Stimulated activated CD4-positive, alpha-beta T cell treated with anti-CD3 and anti-CD28 coated beads, Interleukin-1b, Interleukin-23, amount 100 ng/mL, for 24 hours (primary cell): ENCODE results near the gene TTLL8.

Experiments
- DNase-seq, 4 experiments: peaks; one replicate each; pipeline ENCODE4 v3.0.0-alpha.2; 2020; ENCODE audit warnings: low read depth in 4 of 4, low spot score in 1 of 4

The TTLL8 gene

DNA sequence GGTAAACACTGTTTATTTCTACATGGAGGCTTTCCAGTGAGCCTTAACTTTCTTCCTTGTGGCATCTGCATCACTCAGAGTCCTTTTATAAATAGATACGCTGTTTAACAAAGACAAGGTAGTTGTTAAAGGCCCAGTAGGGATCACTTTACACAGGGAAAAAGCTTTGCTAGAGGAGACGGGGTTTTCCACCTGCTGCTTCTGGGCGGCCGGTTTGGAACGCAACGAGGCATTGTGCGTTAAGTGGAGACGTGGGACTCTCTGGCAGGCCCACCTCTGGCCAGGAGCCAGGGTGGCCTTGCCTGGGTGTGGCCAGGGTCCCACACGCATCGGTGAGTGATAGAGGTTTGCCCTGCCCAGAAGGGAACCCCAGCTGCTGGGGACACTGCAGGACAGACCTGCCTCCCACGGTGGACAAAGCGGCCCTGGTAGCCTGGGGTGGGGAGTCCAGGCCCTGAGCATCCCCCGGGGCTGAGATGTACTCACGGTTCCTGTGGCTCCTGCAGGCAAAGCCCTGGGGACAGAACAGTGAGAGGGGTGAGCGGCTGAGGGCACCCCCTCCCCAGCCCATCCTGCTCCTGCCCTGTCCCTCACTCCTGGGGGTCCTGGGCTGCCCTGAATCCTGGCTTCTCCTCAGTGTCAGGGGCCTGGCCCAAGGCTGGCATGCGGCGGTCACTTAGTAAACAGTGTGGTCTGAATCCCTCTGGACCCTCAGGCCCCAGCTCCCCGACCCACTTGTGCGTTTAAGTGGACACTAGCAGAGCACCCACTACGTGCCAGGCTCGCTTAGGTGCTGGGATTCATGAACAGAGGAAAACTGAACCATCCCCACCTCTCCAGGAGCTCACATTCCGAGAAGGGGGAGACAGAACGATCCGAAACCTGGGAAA, 49.7 kb downstream of the TTLL8 start:
- DNase-seq: no peak

- DNase-seq: no peak
These were observed 51.0 kb downstream of the TTLL8 start for GRCh38 chr22:50007057-50007511.

GRCh38 chr22:50004918-50005317, 53.2 kb downstream of the TTLL8 start:
- no peak for DNase-seq

GRCh38 chr22:50002791-50003190, 55.3 kb downstream of the TTLL8 start:
- DNase-seq: no peak

DNA sequence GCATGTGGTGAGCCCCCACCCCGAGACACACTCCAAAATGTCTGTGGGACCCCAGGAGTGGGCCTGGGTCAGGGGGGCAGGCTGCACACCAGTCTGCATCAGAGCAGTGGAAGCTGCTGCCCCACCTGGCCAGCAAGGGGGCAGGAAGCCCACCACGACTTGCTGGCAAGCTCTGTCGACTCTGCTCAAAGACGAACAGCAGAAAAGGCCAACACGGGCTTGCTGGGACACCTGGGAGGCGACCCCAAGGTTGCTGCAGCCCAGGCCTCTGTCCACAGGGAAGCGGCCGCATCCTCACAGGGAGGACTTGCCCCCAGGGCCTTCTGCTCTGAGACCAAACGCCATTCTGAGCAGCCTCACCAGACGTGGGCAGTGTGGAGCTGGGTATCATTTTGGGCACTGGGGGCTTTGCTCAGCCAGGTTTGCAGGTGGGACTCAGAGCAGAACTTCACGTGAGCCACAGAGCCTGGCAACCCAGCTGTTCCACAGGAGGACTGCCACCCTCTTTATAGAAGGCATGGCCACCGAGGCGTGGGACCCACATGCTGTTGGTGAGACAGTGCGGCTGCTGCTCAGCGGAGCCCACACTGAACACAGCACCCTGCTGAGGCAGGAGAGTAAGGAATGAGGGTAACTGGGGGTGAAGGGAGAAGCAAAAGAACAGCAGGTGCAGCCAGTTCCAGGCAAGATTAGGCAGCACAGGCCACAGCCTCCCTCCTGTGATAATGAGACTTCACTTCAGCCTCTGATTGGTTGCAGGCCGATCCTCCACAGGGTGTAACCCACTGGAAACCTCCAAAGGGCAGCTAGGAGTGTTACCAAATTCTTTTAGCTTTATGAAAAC, 56.5 kb downstream of the TTLL8 start:
- no peak for DNase-seq

- DNase-seq: no peak
These were observed 57.3 kb downstream of the TTLL8 start for GRCh38 chr22:50000587-50001387.

DNA sequence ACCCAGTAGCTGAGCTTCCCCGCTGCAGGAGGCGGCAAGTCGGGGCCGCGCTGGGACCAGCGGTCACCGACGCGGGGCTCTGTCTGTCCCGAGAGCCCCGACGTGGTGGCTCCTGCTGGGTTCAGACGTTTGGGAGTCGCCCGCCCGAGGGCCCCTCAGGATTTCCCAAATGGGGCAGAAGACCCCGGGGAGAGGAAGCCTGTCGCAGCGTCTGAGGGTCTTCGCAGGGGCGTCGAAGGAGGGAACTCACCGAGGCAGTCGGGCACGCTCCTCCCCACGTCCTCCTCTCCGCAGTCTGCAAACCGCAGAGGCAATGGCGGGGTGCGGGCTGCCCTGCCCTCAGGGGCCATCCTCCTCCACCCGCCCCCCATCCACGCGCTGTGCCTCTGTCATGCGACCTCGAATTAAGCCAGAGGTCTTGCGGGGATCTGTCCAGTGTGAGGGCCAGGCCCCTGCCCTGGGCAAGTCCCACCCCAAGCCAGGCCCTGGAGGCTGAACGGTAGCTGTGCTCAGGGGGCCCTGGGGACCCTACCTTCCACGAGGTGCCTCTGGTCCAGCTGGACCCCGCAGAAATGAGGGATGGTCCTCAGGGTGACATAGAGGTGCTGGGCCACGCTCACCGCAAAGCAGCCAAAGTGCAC, 58.0 kb downstream of the TTLL8 start:
- no peak for DNase-seq

- DNase-seq: no peak
These were observed 58.8 kb downstream of the TTLL8 start for GRCh38 chr22:49999063-49999945.

GRCh38 chr22:49998718-49999062, 59.4 kb downstream of the TTLL8 start:
- no peak for DNase-seq

GRCh38 chr22:49997932-49998717, 60.0 kb downstream of the TTLL8 start:
- DNase-seq: no peak

DNA sequence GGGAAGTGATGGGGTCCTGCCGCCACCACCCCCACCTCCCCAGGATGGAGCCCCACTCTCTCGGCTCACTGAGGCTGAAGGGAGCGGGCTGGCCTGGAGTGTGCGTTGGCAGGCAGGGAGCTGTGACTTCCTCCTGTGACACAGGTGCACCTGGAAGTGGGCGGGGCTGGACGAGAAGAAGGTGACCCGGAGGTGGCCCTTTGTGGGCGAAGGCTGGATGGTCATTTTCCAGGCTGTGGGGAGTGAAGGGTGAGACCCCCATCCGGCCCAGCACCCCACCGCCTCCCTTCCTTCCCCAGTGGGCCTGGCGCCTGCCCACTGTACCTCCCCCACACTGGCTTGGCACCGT, 60.9 kb downstream of the TTLL8 start:
- no peak for DNase-seq

DNA sequence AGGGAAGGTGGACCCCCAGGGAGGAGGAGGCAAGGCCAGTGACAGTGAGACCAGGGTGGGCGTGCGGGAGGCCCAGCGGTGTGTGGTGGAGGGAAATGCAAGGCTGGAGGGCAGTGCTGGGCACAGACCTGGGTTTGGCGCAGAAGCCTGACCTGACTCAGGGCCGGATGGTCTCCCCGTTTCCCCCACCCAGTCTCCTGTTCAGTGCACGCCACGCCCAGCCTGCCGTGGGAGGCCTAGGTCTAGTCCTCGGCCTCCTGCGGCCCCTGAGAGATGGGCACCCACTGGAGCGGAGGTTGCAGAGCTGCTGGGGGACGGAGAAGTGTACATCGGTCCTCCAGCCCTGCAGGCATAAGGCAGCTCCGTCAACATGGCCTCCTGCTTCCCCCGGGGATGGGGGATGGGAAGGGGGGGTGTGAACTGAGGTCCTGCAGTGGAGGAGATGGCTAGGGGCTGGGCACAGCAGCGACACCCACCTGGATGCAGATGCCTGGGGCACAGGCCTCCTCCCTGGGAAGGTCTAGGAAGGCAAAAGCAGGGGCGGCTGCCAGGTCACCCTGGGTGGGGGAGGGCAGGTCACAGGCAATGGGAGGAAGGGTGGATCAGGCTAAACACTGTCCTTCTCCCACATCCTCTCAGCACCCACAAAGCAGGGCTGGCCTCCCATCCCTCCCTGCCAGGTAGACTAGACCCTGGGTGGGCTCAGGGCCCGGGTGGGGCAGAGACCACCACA, 61.4 kb downstream of the TTLL8 start:
- DNase-seq: no peak

- no peak for DNase-seq
These were observed 62.0 kb downstream of the TTLL8 start for GRCh38 chr22:49996119-49996517.

DNA sequence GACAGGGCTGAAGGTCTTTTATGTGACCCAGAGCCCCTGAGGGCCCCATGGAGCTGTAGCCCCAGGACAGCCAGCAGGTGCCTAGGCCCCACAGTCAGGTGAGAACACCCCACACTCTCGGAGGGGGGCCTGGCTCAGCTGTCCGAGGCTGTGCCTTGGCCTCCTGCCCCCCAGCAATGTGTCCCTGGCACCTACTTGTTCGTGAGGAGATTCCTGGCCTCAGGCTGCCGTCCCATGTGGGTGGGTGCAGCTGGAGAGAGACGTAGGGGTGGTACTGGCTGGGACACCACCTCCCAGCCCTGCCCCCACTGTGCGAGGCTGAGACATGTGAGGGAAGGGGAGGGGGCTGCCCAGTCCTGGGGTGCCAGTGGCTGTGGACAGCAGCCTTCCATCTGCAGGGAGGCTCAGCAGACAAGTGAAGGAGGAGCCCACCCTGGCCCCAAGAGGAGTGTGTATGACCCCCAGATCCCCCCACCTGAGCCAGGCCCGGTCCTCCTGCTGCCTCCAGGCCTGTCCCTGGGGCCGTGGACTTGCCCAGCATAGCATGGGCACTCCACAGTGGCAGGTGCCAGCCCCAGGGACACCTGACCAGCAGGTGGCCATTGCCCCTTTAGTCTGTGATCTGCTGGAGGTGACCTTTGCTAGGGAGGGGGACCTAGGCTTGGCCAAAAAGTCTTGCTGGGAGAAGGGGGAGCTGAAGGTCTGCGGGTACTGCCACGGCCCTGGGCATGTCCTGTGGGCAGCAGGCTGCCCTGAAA, 62.6 kb downstream of the TTLL8 start:
- DNase-seq: no peak

DNA sequence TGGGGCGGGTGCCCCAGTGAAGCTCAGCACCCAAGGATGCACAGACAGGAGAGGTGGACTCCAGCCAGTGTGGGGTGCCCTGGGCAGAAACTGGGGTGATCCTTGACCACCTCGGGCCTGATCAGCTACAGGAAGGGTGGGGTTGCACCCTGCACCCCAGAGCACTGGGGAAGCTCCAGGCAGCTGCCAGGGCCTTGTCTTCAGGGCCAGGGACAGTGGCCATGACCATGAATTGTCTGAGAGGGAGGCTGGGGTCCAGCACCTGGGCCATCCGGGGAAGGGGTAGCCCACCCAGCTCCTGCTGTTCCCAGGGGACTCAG, 63.1 kb downstream of the TTLL8 start:
- DNase-seq: no peak

GRCh38 chr22:49994361-49995040, 63.6 kb downstream of the TTLL8 start:
- no peak for DNase-seq

- no peak for DNase-seq
These were observed 64.3 kb downstream of the TTLL8 start for GRCh38 chr22:49993649-49994360.
